NCI-H1092 treated with DMSO at 0.1 percent for 48 hours (cell line): ENCODE data around the gene SERGEF.
A peak's percentile ranks its signal among the peaks of the same experiment; 100 is the strongest.

Source experiments
- DNase-seq: peaks from one replicate; lab custom pipeline; 2025; lab: John Stamatoyannopoulos, UW

Gene SERGEF

GRCh38 chr11:18012906-18013781, at the start of gene SERGEF:
SERGEF (minus strand) TSS chr11:18013047; CDS start chr11:18013010, 37 bp downstream.
- DNase-seq: peak; percentile 89

- no peak for DNase-seq
Measured at GRCh38 chr11:18061351-18061750, 48.5 kb upstream of the SERGEF start.

- no peak for DNase-seq
Measured at GRCh38 chr11:18056561-18057181, 43.8 kb upstream of the SERGEF start.

GRCh38 chr11:18054511-18055103, 41.8 kb upstream of the SERGEF start:
- DNase-seq: no peak

- DNase-seq: no peak
Measured at GRCh38 chr11:18050848-18051247, 38.0 kb upstream of the SERGEF start.

- DNase-seq: no peak
Measured at GRCh38 chr11:18046116-18046777, 33.4 kb upstream of the SERGEF start, which contains the start of gene TPH1. TPH1 (minus strand) TSS chr11:18046269; CDS start chr11:18040762, 5,507 bp downstream.

GRCh38 chr11:18036456-18036855, 23.6 kb upstream of the SERGEF start:
- DNase-seq: no peak

- no peak for DNase-seq
Measured at GRCh38 chr11:18027475-18027874, 14.6 kb upstream of the SERGEF start.

- no peak for DNase-seq
Measured at GRCh38 chr11:18022419-18022818, 9.6 kb upstream of the SERGEF start.

- DNase-seq: no peak
Measured at GRCh38 chr11:18019650-18020049, 6.8 kb upstream of the SERGEF start.

GRCh38 chr11:18016789-18017188, 3.9 kb upstream of the SERGEF start:
- DNase-seq: no peak

GRCh38 chr11:18014876-18015275, 2.0 kb upstream of the SERGEF start:
- DNase-seq: no peak

- peak; percentile 62 for DNase-seq
Measured at GRCh38 chr11:18013790-18014507, 1.1 kb upstream of the SERGEF start.

- DNase-seq: peak; percentile 50
Measured at GRCh38 chr11:18012122-18012905, 533 bp downstream of the SERGEF start.

GRCh38 chr11:18011633-18012032, 1.2 kb downstream of the SERGEF start:
- no peak for DNase-seq

GRCh38 chr11:18010977-18011586, 1.8 kb downstream of the SERGEF start:
- no peak for DNase-seq

GRCh38 chr11:18010121-18010670, 2.7 kb downstream of the SERGEF start:
- DNase-seq: no peak

- no peak for DNase-seq
Measured at GRCh38 chr11:18005376-18006129, 7.3 kb downstream of the SERGEF start.

- DNase-seq: no peak
Measured at GRCh38 chr11:18001191-18001590, 11.7 kb downstream of the SERGEF start.
